LNCaP clone FGC (cell line): ENCODE results near the gene TRAPPC2L.

Experiments used
- DNase-seq: peaks from one replicate; pipeline ENCODE4 v3.0.0-alpha.2; 2011; ENCODE audit warnings: low read depth
- H3K4me3 ChIP-seq: 2 replicates; pipeline ENCODE4 v1.5.1; 2011; ENCODE audit warnings: mild to moderate bottlenecking, low read depth, low read length, control low read depth
- CTCF ChIP-seq: IDR thresholded peaks from 2 replicates; pipeline ENCODE4 v1.5.1; 2012; ENCODE audit warnings: mild to moderate bottlenecking; ENCODE audit not compliant: control insufficient read depth, insufficient read depth; ENCODE audit errors: extremely low read depth

The TRAPPC2L gene

GRCh38 chr16:88835383-88835782 is 21.5 kb upstream of the TRAPPC2L start:
- TF ChIP-seq CTCF, result no peak
- no peak for DNase-seq
- no peak overlapping the region for H3K4me3 ChIP-seq

DNA sequence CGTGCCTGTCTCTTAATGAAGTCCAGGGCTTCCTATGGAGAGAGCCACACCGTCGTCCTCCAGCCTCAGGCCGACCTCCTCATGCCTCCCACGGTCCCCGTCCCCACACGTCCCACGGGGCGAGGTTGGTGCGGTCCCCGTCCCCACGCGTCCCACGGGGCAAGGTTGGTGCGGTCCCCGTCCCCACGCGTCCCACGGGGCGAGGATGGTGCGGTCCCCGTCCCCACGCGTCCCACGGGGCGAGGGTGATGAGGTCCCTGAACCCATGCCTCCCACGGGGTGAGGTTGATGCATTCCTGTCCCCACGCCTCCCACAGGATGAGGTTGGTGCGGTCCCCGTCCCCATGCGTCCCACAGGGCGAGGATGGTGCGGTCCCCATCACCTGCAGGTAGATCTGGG is 21.1 kb upstream of the TRAPPC2L start:
- no peak overlapping the region for H3K4me3 ChIP-seq
- no peak for DNase-seq
- TF ChIP-seq CTCF, result no peak

GRCh38 chr16:88836791-88837190 is 20.1 kb upstream of the TRAPPC2L start:
- no peak for TF ChIP-seq CTCF
- no peak overlapping the region for H3K4me3 ChIP-seq
- no peak for DNase-seq

GRCh38 chr16:88837806-88838205 is 19.1 kb upstream of the TRAPPC2L start:
- TF ChIP-seq CTCF, result no peak
- H3K4me3 ChIP-seq, result no peak overlapping the region
- DNase-seq, result no peak

DNA sequence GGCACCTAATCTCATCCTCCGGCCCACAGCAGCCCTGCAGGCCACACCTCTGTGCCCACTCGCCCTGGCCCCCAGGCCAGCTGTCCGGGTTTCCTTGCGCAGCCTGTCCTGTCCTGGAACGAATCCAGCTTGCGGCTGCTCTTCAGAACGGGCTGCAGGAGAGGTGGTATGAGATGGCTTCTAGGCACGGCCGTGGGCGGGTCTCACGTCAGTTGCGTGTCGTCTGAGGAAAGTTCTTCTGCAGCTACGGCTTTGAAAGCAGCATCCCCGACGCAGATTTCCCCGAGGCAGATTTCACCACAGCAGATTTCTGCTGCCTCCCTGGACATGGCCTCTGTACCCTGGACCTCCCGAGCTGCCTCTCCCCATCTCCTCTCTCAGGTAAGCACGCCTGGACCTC is 18.4 kb upstream of the TRAPPC2L start:
- H3K4me3 ChIP-seq, result no peak overlapping the region
- TF ChIP-seq CTCF, result no peak
- no peak for DNase-seq

- TF ChIP-seq CTCF, result peak; percentile 39
- no peak for DNase-seq
- no peak overlapping the region for H3K4me3 ChIP-seq
Observed at GRCh38 chr16:88839026-88839529, 17.8 kb upstream of the TRAPPC2L start.
